Epithelial cell of esophagus (primary cell): ENCODE data around the gene AOPEP.

ENCODE experiments used
- DNase-seq: peaks from one replicate; pipeline ENCODE4 v3.0.0; 2010; ENCODE audit warnings: low read depth
- H3K4me3 ChIP-seq: 2 replicates; pipeline ENCODE4 v1.5.1; 2011; ENCODE audit warnings: mild to moderate bottlenecking, low read length, control low read depth
- TF ChIP-seq, protein P1 (sequence below): IDR thresholded peaks from 2 replicates; pipeline ENCODE4 v1.5.1; 2011; ENCODE audit warnings: low read depth, mild to moderate bottlenecking, low read length, control low read depth, inconsistent platforms; ENCODE audit not compliant: insufficient read depth; ENCODE audit errors: missing control alignments

The AOPEP gene

DNA sequence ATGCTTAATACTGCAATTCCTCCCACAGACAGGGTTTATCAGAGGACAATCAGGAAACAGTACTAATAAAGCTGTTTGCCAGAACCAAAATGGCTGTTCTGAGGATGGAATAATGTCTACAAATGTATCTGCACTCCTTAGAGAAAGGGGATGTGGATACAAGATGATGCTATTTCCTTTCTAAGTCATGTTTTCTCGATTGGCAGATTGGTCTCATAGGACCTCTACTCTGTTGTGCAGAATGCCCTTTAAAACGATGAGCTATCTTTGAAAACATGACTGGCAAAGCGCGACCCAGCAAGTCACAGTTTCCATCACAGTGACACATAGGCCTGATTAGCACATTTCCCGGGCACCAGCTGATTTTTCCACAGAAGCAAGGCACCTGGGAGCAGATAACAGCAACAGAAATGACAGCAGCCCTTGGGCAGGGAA lies 54.0 kb downstream of the AOPEP start:
- TF ChIP-seq, protein P1, sequence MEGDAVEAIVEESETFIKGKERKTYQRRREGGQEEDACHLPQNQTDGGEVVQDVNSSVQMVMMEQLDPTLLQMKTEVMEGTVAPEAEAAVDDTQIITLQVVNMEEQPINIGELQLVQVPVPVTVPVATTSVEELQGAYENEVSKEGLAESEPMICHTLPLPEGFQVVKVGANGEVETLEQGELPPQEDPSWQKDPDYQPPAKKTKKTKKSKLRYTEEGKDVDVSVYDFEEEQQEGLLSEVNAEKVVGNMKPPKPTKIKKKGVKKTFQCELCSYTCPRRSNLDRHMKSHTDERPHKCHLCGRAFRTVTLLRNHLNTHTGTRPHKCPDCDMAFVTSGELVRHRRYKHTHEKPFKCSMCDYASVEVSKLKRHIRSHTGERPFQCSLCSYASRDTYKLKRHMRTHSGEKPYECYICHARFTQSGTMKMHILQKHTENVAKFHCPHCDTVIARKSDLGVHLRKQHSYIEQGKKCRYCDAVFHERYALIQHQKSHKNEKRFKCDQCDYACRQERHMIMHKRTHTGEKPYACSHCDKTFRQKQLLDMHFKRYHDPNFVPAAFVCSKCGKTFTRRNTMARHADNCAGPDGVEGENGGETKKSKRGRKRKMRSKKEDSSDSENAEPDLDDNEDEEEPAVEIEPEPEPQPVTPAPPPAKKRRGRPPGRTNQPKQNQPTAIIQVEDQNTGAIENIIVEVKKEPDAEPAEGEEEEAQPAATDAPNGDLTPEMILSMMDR = no peak

DNA sequence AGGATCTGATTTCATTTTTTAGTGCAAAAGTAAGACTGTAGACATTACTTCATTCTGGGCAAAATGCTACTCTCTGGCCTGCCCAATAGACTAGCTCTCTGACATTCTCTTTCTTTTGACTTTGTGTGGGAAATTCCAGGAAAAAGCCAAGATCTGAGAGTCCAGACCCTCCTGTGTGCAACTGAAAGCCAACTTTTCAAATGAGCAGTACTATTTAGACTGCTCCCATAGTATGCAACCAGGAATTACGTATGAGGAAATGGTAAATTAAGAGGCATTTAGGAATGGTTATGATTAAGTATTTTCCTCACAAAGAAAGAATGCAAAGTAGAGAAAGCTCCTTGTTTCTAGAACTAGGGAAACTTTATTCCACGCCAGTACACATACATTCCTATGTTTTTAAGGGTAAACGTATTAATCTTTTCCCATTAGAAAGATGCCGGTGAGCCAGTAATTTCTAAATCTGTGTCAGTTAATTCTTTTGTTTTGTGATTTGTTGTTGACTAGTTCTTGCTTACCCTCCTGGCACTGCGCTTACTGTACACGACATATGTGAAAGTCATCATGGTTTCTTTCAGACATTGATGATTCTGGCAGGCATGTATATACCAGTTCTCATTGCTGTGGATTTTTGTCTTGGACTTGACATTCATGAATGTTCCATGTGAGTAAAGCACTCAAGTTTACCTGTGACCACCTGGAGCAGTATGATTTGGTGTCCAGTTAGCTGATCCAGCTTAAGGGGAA lies 56.0 kb downstream of the AOPEP start:
- DNase-seq = no peak
- TF ChIP-seq, protein P1 = no peak
- no peak overlapping the region for H3K4me3 ChIP-seq

More for the DNA sequence above, 54.0 kb downstream of the AOPEP start:
- DNase-seq = peak; percentile 48
- no peak overlapping the region for H3K4me3 ChIP-seq

- DNase-seq = peak; percentile 100
- TF ChIP-seq, protein P1 = peak; percentile 78
- no peak overlapping the region for H3K4me3 ChIP-seq
Measured at GRCh38 chr9:94783102-94783682, 56.7 kb downstream of the AOPEP start.

DNA sequence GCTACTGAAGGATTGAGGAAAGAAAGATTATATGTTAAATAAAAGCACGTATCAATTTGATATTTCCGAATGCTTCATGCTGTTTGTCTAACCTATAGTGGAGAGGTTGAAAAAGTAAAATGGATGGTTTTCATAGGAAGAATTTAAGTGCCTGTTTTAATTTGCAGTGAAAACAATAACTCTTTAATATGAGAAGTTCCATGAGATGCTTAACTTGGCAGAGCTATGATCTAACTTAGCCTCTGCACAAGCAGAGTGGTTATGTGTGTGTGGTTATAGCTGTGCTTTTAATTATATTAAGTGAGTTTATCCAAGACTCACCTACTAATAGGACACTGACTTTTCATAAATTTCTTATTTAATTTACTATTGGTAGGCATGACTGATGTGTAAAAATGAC lies 57.4 kb downstream of the AOPEP start:
- DNase-seq = no peak
- TF ChIP-seq, protein P1 = no peak
- H3K4me3 ChIP-seq = no peak overlapping the region

DNA sequence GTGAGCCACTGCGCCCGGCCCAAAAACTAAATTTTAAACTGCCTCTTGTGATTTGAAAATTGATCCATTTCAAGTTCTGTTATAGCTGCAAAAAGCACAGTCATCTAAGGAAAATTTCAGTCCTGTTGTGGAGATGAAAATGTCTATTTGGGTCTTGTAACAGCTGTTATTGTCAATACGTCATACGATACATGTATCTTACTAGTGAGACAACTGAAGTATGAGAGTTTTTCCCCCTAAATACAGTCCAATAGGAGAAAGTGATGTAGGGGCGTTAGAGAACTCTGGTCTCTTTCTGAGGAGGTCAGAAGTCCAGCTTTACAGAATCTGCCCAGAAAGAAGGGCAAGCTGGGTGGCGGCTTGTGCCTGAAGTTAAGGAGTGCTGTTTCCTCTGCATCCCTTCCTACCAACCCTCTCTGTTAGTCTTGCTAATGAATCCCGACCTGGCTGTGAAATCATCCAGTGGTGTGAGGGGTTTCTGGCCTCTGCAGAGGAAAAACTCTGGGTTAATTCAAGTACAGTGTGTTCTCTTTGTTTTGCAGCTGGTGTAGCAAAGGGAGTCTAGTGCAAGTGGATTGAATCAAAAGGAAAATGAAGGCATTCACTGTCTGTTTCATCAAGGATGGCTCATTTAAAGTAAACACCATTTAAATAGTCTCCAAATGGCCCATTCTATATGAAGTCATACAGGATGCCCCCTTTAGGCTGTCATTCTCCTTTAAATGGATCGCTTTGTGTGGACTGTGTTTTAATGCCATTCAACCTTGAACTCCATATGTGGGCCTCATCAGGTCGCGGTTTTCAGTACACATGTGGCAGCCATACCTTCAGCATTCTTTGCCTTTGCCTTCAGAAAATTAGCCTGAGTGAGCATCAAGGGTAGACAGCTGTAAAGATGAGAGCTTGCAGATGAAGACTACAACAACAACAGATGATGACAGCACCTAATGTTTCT lies 59.0 kb downstream of the AOPEP start:
- H3K4me3 ChIP-seq = no peak overlapping the region
- no peak for DNase-seq
- TF ChIP-seq, protein P1 = no peak

DNA sequence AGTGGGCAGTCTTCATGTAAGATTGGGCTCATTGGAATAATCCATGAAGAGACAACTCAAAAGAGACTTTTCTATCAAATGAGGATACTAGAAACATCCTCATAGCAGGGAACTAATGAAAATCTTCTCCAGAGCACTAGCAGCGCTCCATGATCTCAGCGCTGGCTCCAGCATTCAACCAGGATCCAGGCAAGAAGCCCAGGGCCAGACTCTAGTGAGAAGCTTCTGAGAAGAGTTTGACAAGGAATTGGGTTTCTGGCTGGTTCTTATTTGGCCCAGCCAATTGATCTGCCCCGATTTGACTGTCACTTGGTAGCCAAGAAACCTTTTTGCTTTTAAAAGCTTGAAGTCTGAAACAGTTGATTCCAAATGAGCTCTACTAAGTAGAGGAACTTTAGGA lies 60.1 kb downstream of the AOPEP start:
- no peak overlapping the region for H3K4me3 ChIP-seq
- TF ChIP-seq, protein P1 = no peak
- no peak for DNase-seq
